HK-2 (cell line): ENCODE data around the gene LIG4.
A peak's percentile ranks its signal among the peaks of the same experiment; 100 is the strongest.
"Not testable (repeated sequence)": the region's sequence is repeated elsewhere in the genome, so short reads cannot be mapped to it uniquely, and the experiment has no call there.

Source experiments
- DNase-seq: peaks from one replicate; pipeline ENCODE4 v3.0.0-alpha.2; 2018; ENCODE audit not compliant: unreplicated experiment

LIG4 gene

DNA sequence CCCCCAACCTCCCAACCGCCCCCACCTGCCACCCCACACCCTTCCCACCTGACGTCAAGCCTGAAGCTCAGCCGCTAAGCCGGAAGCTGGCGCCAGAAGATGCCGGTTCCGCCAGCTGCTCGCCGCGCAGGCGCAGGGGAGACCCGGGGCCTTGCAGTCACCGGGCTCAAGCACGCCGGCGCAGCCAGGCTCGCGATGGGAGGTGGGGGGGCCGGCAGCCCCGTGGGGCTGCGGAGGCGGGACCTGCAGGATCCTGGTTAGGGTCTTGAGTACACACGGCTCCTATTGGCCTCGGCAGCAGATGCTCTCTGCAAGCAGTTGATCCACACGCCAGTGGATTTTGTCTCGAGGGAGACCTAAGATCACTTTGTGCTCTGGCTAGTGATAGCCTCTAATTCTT is at the start of gene LIG4:
Gene LIG4 (minus strand): TSS at position 101 of the 400 bp plus-strand sequence. CDS start 4,268 bp downstream, outside the sequence.
- DNase-seq: peak; percentile 82

DNA sequence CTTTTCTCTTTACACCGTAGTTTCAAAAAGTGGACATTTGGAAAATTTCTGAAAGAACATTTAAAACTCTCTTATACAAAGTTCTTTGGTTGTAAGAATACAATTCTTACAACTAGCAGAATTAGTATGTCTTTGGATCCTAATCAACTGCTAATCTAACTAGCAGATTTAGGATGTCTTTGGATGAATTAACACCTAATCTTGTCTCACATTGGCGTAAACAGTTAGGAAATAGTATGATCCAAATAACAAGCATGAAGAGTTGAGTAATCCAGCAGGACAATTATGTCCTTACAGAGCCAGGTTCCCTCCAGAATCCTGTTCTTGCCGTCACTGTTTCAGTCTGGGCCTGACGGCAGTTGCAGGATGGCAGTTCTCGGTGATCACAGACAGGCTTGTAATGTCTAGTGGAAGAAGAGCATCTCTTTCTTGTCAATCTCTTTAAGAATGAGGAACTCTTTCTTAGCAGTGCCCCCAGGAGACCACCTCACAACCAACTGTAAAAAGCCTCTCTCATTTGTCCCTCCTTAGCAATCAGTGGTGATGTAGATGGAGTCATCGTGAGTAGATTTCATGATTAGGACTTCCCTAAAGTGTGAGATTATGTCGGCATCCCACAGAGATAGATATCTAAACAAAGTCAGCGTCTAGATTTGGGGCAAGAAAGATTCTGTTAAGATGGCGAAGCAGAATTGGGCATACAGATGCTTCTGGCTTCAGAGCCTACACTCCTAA is 48.5 kb upstream of the LIG4 start:
- no peak for DNase-seq

DNA sequence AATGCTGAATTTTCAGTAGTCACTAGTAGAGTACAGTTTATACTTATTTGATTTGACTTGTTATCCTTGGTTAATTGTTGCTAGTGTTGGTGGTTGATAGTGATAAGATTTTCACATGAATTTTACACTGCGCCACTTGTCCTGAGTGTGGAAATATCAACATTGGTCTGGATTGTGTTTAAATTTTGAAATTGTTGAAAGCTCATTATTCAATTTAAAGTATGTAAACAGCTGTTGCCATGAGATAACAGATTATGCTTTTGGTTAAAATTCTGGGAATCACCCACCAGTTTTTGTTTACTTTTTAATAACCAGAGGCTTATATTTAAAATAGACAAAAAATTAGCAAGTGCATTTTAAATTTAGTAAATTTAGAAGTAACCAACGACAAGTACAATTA is 41.9 kb upstream of the LIG4 start:
- no peak for DNase-seq

DNA sequence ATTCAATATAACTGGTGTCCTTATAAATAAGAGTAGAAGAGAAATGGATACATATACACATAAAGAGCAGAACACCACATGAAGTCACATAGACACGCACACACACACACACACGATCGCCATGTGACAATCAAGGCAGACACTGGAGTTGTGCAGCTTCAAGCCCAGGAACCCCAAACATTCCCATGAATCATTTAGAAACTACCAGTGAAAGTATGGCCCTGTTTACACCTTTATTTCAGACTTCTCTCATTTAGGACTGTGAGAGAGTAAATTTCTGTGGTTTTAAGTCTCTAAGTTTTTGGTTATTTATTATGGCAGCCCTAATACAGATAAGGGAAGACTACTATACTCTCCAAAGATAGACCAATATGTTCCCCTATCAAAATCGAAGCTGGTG is 33.8 kb upstream of the LIG4 start:
- no peak for DNase-seq

DNA sequence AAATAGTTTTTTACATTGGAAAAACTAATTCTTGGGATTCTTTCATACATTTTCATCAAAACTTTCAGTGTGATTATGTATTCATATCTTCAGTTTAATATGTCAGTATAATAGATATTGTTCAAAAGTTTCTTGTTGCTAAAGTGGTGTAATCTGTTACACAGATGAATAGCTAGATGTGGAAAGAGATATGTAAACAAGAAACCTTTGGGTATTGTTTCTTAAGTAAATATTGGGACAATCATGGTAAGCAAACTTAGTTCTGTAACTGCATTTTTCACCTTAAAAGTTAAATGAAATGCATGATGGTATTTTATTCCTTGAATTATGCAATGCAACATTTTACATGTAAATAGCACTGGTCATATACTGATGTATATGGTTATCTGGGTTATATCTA is 15.0 kb upstream of the LIG4 start:
- DNase-seq: no peak

DNA sequence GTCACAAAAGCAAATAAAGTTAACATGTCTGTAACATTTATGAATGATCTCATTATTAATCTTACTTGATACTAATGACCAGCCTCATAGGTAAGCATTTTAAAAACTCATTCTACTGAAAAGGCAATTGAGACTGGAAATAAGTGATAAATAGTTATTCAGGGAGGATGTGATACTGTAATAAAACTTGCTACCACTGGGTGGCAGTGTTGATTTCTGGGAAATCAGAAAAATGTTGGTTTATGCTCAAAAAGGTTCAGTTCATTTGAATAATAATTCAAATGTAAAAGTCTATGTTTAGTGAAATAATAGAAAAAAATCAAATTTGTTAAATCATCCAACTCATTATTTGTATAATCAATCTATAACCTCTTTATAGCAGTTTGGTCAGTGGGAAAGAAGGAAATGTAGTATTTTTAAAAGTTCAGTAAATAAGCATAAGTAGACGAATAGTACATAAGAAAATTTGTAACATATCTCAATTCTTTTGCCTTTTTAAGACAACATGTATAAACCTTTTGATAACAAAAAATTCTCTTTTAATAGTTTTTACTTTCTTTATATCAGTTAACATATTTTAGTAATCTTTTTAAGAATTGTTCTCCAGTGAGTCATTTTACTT is 12.4 kb upstream of the LIG4 start:
- DNase-seq: no peak

DNA sequence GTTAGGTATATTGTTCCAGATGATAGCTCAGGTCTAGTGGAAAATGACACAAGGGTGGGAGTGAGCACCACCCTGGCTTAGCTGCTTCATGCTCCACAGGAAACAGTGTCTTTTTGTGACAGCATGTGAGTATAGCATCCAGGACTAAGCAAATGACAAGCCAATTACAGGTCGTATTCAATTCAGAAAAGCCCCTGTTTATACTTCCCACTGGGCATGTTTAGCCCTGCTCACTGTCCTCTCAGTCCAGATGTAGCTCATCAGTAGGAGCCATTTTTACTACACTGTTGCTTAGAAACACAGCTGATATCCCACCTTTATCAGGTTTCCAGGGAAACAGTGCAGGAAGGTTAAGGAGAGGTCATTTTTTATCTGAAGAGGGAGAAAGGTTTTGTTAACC is 10.8 kb upstream of the LIG4 start:
- DNase-seq: no peak

DNA sequence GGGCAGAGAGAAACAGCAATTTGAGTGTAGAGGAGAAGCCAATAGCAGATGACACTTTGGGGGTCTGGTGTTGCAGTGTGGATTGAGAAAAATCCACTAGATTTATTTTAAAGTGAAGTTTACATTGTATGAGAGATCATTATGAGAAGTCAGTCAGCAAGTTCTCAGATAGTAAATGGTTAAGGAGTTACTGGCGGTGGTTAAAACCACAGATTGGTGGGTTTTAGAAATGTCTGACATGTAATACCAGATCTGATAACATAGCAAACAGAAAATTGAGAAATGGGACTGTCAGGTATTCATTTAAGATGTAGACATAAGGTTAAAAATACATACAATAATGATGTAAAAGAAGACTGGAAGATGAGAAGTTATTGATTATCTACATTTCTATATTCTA is 10.1 kb upstream of the LIG4 start:
- no peak for DNase-seq

DNA sequence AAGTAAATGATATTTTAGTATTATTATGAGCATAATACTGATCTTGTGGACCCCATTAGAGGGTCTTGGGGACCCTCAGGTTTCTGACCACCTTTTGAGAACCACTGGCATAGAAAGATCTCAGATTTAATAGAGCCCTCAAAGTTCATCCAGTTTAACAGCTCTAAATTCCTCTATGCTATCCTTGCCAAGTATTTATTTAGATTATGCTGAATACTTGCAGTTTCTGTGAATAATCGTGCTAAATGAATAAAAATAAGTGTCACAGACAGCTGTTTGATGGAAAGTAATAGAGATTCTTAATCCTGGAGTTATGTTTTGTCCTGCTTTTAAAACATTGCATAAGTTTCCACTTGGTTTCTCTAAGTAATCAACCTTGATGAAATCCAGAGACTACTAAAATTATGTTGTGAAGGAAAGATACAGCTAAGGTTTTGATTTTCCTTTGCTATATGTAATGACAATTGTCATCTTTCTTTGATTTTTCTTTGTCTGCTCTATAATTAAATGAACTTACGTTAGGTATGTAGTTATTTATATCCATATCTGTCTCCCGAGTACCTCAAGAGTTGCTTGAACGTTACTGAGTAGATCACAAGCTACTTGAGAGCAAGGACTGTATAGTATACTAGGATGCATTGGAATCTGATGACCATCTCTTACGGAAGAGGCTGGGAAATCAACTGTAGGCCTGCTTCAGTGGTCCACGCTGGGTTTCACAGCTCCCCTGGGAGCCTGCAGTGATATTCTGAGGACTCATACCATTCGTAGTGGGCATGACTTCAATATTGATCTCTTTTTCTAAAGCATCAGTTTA is 8.6 kb upstream of the LIG4 start:
- no peak for DNase-seq

DNA sequence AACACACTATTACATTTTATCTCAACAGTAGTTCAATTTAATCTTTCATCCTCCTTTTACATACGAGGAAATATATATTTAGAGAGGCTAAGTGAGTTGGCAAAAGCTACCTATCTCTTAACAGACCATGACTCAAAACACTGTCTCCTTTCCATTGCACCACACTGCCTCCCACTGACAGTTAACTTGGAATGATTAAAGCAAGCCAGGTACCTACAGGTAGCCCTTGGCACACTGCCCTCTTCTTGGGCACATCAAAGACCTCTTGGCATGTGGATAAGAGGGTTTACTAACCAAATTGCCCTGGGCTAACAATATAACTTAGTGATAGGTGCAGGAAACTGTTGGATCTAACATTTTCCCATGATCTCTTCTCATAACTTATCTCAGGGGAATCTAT is 4.7 kb upstream of the LIG4 start:
- no peak for DNase-seq

DNA sequence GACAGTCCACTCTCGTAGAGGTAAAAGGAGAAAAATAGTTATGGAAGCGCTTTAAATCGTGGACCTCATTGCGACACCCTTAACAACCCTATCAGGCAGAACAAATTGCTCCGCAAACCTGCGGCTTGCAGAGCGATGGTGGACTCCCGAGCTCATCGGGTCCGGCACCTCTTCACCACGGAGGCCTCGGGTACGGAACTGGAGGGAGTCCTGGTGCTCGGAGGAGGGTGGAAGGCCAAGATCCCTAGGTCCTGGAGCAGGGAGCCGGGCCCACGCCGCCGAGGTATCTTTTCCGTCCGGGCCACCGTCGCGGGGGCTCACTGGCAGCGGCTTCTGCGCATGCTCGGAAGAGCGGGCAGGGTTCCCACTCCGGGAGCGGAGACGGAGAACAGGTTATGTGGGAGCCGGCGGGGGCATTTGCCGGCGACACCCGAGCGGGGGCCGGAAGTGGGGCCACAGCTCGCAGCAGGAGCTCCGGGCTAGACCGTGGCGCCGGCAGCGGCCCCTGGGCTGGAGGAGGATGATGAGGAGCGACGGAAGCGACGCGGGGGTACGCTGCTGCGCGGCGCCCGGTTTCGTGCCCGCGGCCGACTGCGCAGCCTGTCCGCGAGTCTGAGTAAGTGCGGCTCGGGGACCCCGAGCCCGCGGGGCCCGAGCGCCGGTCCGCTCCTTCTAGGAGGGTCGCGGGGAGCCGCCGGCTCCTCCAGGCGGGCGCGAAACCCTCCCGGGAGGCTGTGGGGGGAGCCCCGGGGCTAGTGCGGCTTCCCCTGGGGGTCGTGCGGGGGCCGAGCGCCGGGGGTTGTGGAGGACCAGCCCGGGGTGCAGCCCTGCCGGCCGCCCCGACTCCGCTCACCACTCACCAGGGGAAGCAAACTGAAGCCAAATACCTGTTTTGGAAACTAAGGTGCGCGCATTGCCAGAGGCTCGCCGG is 3.0 kb upstream of the LIG4 start, which contains the start of gene ABHD13:
Gene ABHD13 (plus strand): TSS at position 349 of the 931 bp plus-strand sequence. CDS start 10,827 bp downstream, outside the sequence.
- DNase-seq: peak; percentile 89

DNA sequence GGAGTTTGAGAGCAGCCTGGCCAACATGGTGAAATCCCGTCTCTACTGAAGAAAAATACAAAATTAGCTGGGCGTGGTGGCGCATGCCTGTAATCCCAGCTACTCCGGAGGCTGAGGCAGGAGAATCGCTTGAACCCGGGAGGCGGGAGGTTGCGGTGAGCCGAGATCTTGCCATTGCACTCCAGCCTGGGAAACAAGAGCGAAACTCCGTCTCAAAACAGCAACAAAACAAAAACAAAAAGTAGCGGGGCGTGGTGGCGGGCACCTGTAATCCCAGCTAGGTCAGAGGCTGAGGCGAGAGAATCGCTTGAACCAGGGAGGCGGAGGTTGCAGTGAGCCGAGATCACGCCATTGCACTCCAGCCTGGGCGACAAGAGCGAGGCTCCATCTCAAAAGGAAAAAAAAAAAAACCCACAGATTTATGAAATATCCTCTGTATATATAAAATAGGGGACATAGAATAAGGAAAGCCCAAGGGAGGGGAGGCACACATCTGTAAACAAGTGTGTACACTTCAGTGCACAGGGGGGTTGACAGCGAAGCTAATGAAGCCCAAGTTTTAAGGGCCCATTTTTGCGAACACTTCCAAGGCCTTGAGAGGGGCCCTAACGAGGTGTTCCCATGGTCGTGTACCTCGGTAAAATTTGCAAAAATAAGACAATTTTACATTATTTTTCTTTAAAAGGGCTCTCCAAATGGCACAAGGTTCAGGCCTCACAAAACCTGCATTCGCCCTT is 2.1 kb upstream of the LIG4 start:
- DNase-seq: not testable (repeated sequence)

DNA sequence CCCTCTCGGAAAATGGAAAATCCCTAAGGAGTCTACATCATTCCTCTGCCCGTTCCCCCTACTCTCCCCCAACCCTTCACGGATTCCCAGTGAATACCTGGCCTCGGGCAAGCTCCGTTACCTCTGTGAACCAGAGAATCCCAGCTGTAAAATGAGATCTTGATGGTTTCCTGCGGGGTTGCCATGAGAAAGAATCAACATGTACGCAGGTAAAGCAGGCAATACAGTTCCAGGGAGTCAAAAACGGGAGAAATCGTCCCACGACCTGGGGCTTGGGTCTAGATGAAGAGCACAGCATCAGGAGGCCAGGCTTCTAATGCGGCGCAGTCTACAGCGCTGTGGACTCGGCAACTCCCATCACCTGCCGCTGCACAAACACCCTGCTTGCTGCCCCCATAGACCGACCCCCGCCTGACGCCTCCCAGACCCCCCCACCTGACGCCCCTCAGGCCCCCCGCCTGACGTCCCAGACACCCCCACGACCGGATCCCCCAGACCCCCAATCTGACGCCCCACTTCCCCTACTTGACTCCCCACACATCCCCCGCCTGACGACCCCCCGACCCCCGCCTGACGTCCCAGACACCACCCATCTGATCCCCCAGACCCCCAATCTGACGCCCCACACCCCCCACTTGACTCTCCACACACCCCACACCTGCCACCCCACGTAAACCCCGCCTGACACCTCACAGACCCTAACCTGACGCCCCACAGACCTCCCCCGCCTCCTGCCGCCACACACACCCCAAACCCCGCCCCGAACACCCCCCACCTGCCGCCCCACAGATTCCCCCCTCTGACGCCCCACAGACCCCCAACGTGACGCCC is 680 bp downstream of the LIG4 start:
- no peak for DNase-seq

DNA sequence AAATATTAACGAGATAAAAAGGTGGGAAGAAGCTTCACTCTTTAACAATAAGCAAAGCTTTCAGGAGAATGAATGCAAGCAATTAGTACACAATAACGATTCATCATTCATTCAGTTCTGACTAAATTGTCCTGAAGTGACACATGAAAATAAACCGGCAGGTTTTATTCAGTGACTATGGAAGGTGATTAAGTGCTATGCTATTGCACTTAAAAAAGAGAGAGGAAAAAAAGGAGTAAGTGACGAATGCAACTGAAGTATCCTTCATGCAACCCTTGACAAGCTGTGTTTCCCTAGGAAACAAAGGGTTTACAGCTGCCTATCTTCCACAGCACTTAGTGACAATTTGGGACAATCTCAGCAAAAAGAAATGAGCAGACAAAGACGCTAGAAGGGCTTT is 1.4 kb downstream of the LIG4 start:
- no peak for DNase-seq

DNA sequence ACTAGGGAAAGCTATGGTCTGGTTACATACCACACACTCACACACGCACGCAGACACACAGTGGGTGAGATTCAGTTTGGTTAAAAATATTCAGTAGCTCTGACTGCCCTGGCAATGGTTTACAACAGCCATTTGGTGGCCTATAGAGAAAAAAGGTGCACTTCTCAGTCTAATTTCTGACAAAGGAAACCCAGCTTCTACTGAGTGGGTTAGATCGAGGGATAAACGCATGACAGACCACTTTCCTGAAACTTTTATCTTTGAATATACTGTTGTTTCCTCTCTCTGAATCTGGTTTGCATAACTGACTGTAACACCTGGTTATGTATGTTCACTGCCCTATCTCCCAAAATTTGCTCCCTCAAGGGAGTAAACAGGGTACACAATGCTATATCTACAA is 2.5 kb downstream of the LIG4 start:
- DNase-seq: no peak

DNA sequence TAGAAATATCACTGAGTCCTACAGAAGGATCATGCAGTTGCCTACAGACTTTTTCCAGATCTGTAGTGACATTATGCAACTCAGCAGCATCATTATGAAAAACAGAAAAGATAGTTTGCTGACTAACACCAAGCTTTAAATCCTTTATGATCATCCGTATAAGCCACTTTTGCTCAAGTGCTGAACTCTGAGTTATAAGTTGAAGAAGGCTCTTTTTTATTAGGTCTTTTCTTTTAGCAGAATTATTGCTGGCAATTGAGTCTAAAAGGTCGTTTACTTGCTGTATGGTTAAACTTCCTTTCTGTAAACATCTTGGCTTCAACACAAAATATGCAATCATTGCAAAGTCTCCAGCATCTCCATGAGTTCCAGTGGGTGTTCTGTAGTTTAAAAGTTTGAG is 4.8 kb downstream of the LIG4 start:
- no peak for DNase-seq

DNA sequence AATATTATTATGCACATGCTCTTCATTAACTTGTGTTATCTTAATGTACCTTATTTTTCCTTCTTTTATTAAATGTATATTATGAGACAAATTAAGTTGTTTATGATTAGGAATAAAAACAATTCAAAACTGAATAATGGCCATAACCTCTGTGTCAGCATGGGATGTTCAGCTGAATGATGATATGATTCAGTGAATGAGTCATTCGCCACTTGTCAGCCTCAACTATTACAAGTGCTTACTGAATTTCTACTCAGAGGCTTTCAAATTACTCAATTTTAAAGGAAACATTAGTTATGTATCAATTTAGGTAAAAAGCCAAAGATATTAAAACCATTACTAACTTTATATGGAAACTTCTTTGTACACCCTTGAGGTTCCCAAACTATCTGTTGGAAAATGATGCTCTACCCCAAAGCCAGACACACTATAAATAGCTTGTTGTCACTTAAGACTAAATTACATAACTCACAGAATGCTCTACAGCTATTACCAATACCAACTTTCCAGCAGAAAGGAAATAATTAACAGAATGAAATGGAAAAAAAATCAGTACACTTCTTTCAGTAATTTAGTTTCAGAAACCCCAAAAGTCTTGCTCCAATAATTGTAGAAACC is 14.4 kb downstream of the LIG4 start:
- DNase-seq: no peak

DNA sequence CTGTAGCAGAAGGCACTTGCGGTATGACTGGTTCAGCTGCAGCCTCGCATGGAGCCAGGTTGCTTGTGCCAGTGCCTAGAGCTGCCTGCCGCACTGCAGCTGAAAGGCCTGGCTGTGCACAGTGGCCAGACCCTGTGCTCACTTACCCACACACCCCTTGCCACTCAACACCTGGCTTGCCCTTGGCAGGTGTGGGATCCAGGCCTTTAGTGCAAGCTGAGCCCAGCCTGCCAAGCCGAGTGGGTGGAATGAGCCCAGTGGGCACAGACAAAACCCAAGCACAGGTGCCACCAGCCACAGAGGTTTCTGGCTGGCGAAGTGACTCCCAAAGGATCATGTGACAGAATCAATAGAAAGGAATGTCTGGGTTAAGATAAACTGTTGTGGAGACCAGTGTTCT is 19.5 kb downstream of the LIG4 start:
- no peak for DNase-seq

DNA sequence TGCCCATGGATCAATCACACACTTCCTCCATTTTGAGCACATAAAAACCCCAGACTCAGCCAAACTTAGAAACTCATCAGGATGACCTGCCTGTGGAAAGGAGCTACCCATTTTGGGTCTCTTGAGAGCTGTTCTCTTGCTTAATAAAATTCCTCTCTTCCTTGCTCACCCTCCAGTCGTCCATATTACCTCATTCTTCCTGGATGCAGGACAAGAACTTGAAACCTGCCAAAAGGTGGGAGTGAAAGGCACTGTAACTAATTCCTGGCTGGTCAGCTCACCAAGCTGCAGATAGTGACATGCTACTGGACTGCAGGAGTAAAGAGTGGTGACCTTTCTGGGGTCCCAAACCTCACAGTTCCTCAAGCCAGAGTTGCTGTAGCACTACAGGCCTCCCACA is 20.2 kb downstream of the LIG4 start:
- DNase-seq: no peak
